Measurements from ENCODE around the gene DCC.
"Not testable (repeated sequence)": the region's sequence is repeated elsewhere in the genome, so short reads cannot be mapped to it uniquely, and the experiment has no call there.

DCC gene

GRCh38 chr18:53467756-53468155 is 1127.8 kb downstream of the DCC start:
- no peak overlapping the region for H3K27ac ChIP-seq
- no peak overlapping the region for H3K4me3 ChIP-seq (IDR thresholded peaks at IDR 0.05; ENCODE audit: insufficient read depth, low read depth, low read length)
- H3K27me3 ChIP-seq (ENCODE audit: insufficient read depth, low read depth): no peaks in the 10 kb centered on the region
- H3K79me2 ChIP-seq (ENCODE audit: insufficient read depth, low read depth): no peaks in the 10 kb centered on the region
- H3K9ac ChIP-seq: no peak overlapping the region
- no peaks in the 10 kb centered on the region for H4K20me1 ChIP-seq (ENCODE audit: insufficient read depth)
- TF ChIP-seq CTCF (conservative IDR thresholded peaks at IDR 0.05; ENCODE audit: low read depth, low read length): no peak
- H3K4me2 ChIP-seq: no peak overlapping the region
- H3K36me3 ChIP-seq (ENCODE audit: insufficient read depth): no peaks in the 10 kb centered on the region
- no peak overlapping the region for H2AFZ ChIP-seq (ENCODE audit: low read depth)
- no peaks in the 10 kb centered on the region for H3K4me1 ChIP-seq (ENCODE audit: low read depth, poor library complexity, severe bottlenecking)

GRCh38 chr18:53468173-53468572 is 1128.2 kb downstream of the DCC start:
- not testable (repeated sequence) for H3K9ac ChIP-seq; H3K4me1 ChIP-seq (ENCODE audit: low read depth, poor library complexity, severe bottlenecking); H3K79me2 ChIP-seq (ENCODE audit: insufficient read depth, low read depth); H2AFZ ChIP-seq (ENCODE audit: low read depth); H3K4me2 ChIP-seq; H3K4me3 ChIP-seq (IDR thresholded peaks at IDR 0.05; ENCODE audit: insufficient read depth, low read depth, low read length); H3K27me3 ChIP-seq (ENCODE audit: insufficient read depth, low read depth); H3K27ac ChIP-seq; H3K36me3 ChIP-seq (ENCODE audit: insufficient read depth); H4K20me1 ChIP-seq (ENCODE audit: insufficient read depth)

- Histone ChIP-seq H3K4me1 (ENCODE audit: low read depth, poor library complexity, severe bottlenecking) (no peaks in the 10 kb centered on the region), H3K27me3 (ENCODE audit: insufficient read depth, low read depth) (no peaks in the 10 kb centered on the region), H3K27ac (no peak overlapping the region), H3K79me2 (ENCODE audit: insufficient read depth, low read depth) (no peaks in the 10 kb centered on the region), H2AFZ (ENCODE audit: low read depth) (no peak overlapping the region), H3K4me2 (no peak overlapping the region), H3K36me3 (ENCODE audit: insufficient read depth) (no peaks in the 10 kb centered on the region), H3K9ac (no peak overlapping the region), H4K20me1 (ENCODE audit: insufficient read depth) (no peaks in the 10 kb centered on the region), H3K4me3 (IDR thresholded peaks at IDR 0.05; ENCODE audit: insufficient read depth, low read depth, low read length) (no peak overlapping the region)
- no peak for TF ChIP-seq CTCF (conservative IDR thresholded peaks at IDR 0.05; ENCODE audit: low read depth, low read length)
Measured at GRCh38 chr18:53472546-53472945, 1132.5 kb downstream of the DCC start.

- H3K27ac ChIP-seq: no peak overlapping the region
- no peak overlapping the region for H3K9ac ChIP-seq
- no peak for TF ChIP-seq CTCF (conservative IDR thresholded peaks at IDR 0.05; ENCODE audit: low read depth, low read length)
- H3K36me3 ChIP-seq (ENCODE audit: insufficient read depth): no peaks in the 10 kb centered on the region
- H4K20me1 ChIP-seq (ENCODE audit: insufficient read depth): no peaks in the 10 kb centered on the region
- H3K4me1 ChIP-seq (ENCODE audit: low read depth, poor library complexity, severe bottlenecking): no peaks in the 10 kb centered on the region
- no peak overlapping the region for H3K4me3 ChIP-seq (IDR thresholded peaks at IDR 0.05; ENCODE audit: insufficient read depth, low read depth, low read length)
- H3K4me2 ChIP-seq: no peak overlapping the region
- H3K79me2 ChIP-seq (ENCODE audit: insufficient read depth, low read depth): no peaks in the 10 kb centered on the region
- no peak overlapping the region for H2AFZ ChIP-seq (ENCODE audit: low read depth)
- H3K27me3 ChIP-seq (ENCODE audit: insufficient read depth, low read depth): no peaks in the 10 kb centered on the region
Measured at GRCh38 chr18:53478155-53478554, 1138.2 kb downstream of the DCC start.

GRCh38 chr18:53486296-53486695 is 1146.3 kb downstream of the DCC start:
- Histone ChIP-seq H2AFZ (ENCODE audit: low read depth) (no peak overlapping the region), H3K27me3 (ENCODE audit: insufficient read depth, low read depth) (no peaks in the 10 kb centered on the region), H4K20me1 (ENCODE audit: insufficient read depth) (no peaks in the 10 kb centered on the region), H3K79me2 (ENCODE audit: insufficient read depth, low read depth) (no peaks in the 10 kb centered on the region), H3K36me3 (ENCODE audit: insufficient read depth) (no peaks in the 10 kb centered on the region), H3K27ac (no peak overlapping the region), H3K4me1 (ENCODE audit: low read depth, poor library complexity, severe bottlenecking) (no peaks in the 10 kb centered on the region), H3K9ac (no peak overlapping the region), H3K4me2 (no peak overlapping the region), H3K4me3 (IDR thresholded peaks at IDR 0.05; ENCODE audit: insufficient read depth, low read depth, low read length) (no peak overlapping the region)
- no peak for TF ChIP-seq CTCF (conservative IDR thresholded peaks at IDR 0.05; ENCODE audit: low read depth, low read length)

All from KMS-11 (cell line).